ENCODE measurements around the gene GNA14. TPM values are rescaled to one million over a fixed set of nuclear protein-coding genes. Genes with fewer than 3 reads are reported as not detected.

Gene GNA14
- total RNA-seq, 2 experiments from 2014 or later = not detected

DNA sequence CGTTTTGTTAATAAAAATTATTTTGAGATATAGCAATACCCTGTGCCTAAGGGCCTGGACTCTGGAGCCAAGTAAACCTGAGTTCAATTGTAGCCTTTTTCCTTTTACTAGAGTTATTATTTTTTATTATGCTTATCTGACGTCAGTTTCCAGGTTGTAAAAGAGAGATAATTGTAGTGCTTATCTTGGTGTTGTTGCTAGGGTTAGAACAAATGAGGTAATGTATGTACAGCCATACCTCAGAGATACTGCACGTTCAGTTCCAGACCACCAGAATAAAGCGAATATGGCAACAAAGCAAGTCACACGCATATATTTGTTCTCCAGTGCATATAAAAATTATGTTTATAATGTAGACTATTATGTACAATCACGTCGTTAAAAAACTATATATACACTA lies 255.8 kb downstream of the GNA14 start:
- H3K36me3 ChIP-seq (ENCODE audit: insufficient read depth, low read length) = peaks cover 4% of the 10 kb centered on the region; the same call in 1 of the 2 replicates
- H3K9me2 ChIP-seq (ENCODE audit: insufficient read depth, low read length) = no peaks in the 10 kb centered on the region
- ChIA-PET POLR2A (no interaction called here), CTCF (ENCODE audit: unreplicated experiment) (no interaction called here)
- no peaks in the 10 kb centered on the region for H3K4me1 ChIP-seq (ENCODE audit: insufficient read depth, low read length, poor library complexity, severe bottlenecking)
- H3K4me2 ChIP-seq (ENCODE audit: low read length) = no peak overlapping the region
- BruUV-seq (replicated peaks) = no TSS peak
- H3K9me3 ChIP-seq (ENCODE audit: low read length) = no peaks in the 10 kb centered on the region
- DNase-seq (ENCODE audit: low spot score) = no peak
- no peak overlapping the region for H3K27ac ChIP-seq (ENCODE audit: low read depth, low read length, poor library complexity, severe bottlenecking)
- no peak overlapping the region for H3K4me3 ChIP-seq (ENCODE audit: low read depth, low read length, poor library complexity, severe bottlenecking)
- no peaks in the 10 kb centered on the region for H4K20me1 ChIP-seq (ENCODE audit: insufficient read depth, low read length)
- no peaks in the 10 kb centered on the region for H3K79me2 ChIP-seq (ENCODE audit: insufficient read depth, low read depth, low read length)
- no peak overlapping the region for H2AFZ ChIP-seq (ENCODE audit: low read length)
- intact Hi-C loops (cut with micrococcal nuclease; ENCODE audit: unreplicated experiment) = no loop called here
- no peak for TF ChIP-seq EZH2phosphoT487 (IDR thresholded peaks at IDR 0.05; ENCODE audit: borderline replicate concordance, low read depth, low read length)
- TF ChIP-seq, protein P1, sequence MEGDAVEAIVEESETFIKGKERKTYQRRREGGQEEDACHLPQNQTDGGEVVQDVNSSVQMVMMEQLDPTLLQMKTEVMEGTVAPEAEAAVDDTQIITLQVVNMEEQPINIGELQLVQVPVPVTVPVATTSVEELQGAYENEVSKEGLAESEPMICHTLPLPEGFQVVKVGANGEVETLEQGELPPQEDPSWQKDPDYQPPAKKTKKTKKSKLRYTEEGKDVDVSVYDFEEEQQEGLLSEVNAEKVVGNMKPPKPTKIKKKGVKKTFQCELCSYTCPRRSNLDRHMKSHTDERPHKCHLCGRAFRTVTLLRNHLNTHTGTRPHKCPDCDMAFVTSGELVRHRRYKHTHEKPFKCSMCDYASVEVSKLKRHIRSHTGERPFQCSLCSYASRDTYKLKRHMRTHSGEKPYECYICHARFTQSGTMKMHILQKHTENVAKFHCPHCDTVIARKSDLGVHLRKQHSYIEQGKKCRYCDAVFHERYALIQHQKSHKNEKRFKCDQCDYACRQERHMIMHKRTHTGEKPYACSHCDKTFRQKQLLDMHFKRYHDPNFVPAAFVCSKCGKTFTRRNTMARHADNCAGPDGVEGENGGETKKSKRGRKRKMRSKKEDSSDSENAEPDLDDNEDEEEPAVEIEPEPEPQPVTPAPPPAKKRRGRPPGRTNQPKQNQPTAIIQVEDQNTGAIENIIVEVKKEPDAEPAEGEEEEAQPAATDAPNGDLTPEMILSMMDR (conservative IDR thresholded peaks at IDR 0.05; ENCODE audit: low read length) = no peak

DNA sequence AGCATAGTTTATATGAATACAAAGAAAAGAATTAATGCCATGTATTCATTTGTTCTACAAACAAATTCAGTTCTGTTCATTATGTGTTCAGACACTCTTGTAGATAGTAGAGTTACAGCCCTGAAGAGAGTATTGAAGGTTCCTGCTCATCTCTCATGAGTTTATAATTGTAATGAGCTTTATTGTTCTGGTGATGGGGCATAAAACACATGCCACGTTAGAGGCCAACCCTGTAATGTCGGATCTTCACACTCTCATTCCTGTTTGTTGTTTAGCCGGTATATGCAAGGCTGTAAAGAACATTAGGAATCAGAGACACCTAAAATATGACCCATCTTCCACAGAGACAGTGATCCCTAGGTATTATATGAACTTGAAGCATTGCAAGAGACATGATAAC lies 256.3 kb downstream of the GNA14 start:
- BruUV-seq (replicated peaks) = no TSS peak

DNA sequence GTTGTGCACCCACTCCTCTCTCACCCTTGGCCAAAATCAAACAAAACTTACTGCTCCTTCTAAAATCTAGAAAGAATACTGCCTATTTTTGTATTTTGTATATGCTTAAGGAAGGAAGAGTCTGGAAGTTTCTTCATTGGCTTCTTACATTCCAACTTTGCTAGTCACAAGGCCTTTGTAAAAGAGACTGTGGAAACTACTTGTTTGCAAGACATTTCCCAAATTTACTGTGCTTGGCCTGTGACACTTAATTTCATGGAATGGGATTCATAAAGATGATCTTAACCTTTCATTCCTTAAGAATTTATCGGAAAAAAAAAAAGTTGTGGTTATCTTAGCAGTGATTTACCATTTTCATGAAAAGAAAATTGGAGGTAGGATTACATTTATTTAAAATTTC lies 261.9 kb downstream of the GNA14 start:
- no peaks in the 10 kb centered on the region for H3K79me2 ChIP-seq (ENCODE audit: insufficient read depth, low read depth, low read length)
- H4K20me1 ChIP-seq (ENCODE audit: insufficient read depth, low read length) = no peaks in the 10 kb centered on the region
- intact Hi-C loops (cut with micrococcal nuclease; ENCODE audit: unreplicated experiment) = no loop called here
- no peaks in the 10 kb centered on the region for H3K9me2 ChIP-seq (ENCODE audit: insufficient read depth, low read length)
- no peak overlapping the region for H3K4me2 ChIP-seq (ENCODE audit: low read length)
- POLR2A ChIA-PET = interaction anchor here (0.6 kb wide), 1 partner anchor 532 kb away, joined by 5 read pairs; no protein-coding TSS in a partner anchor
- no peaks in the 10 kb centered on the region for H3K4me1 ChIP-seq (ENCODE audit: insufficient read depth, low read length, poor library complexity, severe bottlenecking)
- TF ChIP-seq, protein P1 (conservative IDR thresholded peaks at IDR 0.05; ENCODE audit: low read length) = no peak
- no peak for TF ChIP-seq EZH2phosphoT487 (IDR thresholded peaks at IDR 0.05; ENCODE audit: borderline replicate concordance, low read depth, low read length)
- H2AFZ ChIP-seq (ENCODE audit: low read length) = no peak overlapping the region
- peaks cover 12% of the 10 kb centered on the region; the same call in 1 of the 2 replicates for H3K36me3 ChIP-seq (ENCODE audit: insufficient read depth, low read length)
- H3K9me3 ChIP-seq (ENCODE audit: low read length) = no peaks in the 10 kb centered on the region
- CTCF ChIA-PET (ENCODE audit: unreplicated experiment) = no interaction called here
- H3K27ac ChIP-seq (ENCODE audit: low read depth, low read length, poor library complexity, severe bottlenecking) = no peak overlapping the region
- BruUV-seq (replicated peaks) = no TSS peak
- DNase-seq (ENCODE audit: low spot score) = no peak
- H3K4me3 ChIP-seq (ENCODE audit: low read depth, low read length, poor library complexity, severe bottlenecking) = no peak overlapping the region

More for the DNA sequence above, 256.3 kb downstream of the GNA14 start:
- ChIA-PET POLR2A (no interaction called here), CTCF (ENCODE audit: unreplicated experiment) (no interaction called here)
- Histone ChIP-seq H3K9me2 (ENCODE audit: insufficient read depth, low read length) (no peaks in the 10 kb centered on the region), H3K4me3 (ENCODE audit: low read depth, low read length, poor library complexity, severe bottlenecking) (no peak overlapping the region), H3K79me2 (ENCODE audit: insufficient read depth, low read depth, low read length) (no peaks in the 10 kb centered on the region), H2AFZ (ENCODE audit: low read length) (no peak overlapping the region), H3K36me3 (ENCODE audit: insufficient read depth, low read length) (peaks cover 4% of the 10 kb centered on the region; the same call in 1 of the 2 replicates), H3K27ac (ENCODE audit: low read depth, low read length, poor library complexity, severe bottlenecking) (no peak overlapping the region), H3K9me3 (ENCODE audit: low read length) (no peaks in the 10 kb centered on the region), H3K4me1 (ENCODE audit: insufficient read depth, low read length, poor library complexity, severe bottlenecking) (no peaks in the 10 kb centered on the region), H3K4me2 (ENCODE audit: low read length) (no peak overlapping the region), H4K20me1 (ENCODE audit: insufficient read depth, low read length) (no peaks in the 10 kb centered on the region)
- DNase-seq (ENCODE audit: low spot score) = no peak
- intact Hi-C loops (cut with micrococcal nuclease; ENCODE audit: unreplicated experiment) = no loop called here
- TF ChIP-seq, protein P1 (conservative IDR thresholded peaks at IDR 0.05; ENCODE audit: low read length) = no peak
- no peak for TF ChIP-seq EZH2phosphoT487 (IDR thresholded peaks at IDR 0.05; ENCODE audit: borderline replicate concordance, low read depth, low read length)

Measured in OCI-LY7 (cell line).